Neuronal stem cell (in vitro differentiated cells): ENCODE measurements around the gene CARD11.

Source experiments
- DNase-seq: peaks from one replicate; pipeline ENCODE4 v3.0.0-alpha.2; 2013; ENCODE audit warnings: low spot score
- H2AFZ ChIP-seq: one replicate; pipeline ENCODE4 v1.6.1; 2013; ENCODE audit warnings: mild to moderate bottlenecking, low read length, inconsistent platforms
- H2AK5ac ChIP-seq: 2 replicates; pipeline ENCODE4 v1.6.1; 2013; ENCODE audit warnings: low read depth, mild to moderate bottlenecking, inconsistent platforms, low read length, moderate library complexity, mixed read lengths
- H2BK120ac ChIP-seq: 2 replicates; pipeline ENCODE4 v1.6.1; 2013; ENCODE audit warnings: low read depth, mild to moderate bottlenecking, inconsistent platforms, low read length, moderate library complexity, mixed read lengths
- H2BK12ac ChIP-seq: one replicate; pipeline ENCODE4 v1.6.1; 2013; ENCODE audit warnings: low read length, inconsistent platforms
- H2BK15ac ChIP-seq: 2 replicates; pipeline ENCODE4 v1.6.1; 2013; ENCODE audit warnings: mild to moderate bottlenecking, low read length, inconsistent platforms, mixed read lengths
- H2BK5ac ChIP-seq: one replicate; pipeline ENCODE4 v1.6.1; 2013; ENCODE audit warnings: inconsistent platforms, mild to moderate bottlenecking, low read length, moderate library complexity
- H3K14ac ChIP-seq: one replicate; pipeline ENCODE4 v1.6.1; 2013; ENCODE audit warnings: low read length, inconsistent platforms
- H3K18ac ChIP-seq: 2 replicates; pipeline ENCODE4 v1.6.1; 2013; ENCODE audit warnings: low read length, inconsistent platforms
- H3K23ac ChIP-seq: 2 replicates; pipeline ENCODE4 v1.6.1; 2013; ENCODE audit warnings: low read depth, mild to moderate bottlenecking, mixed read lengths, low read length, inconsistent platforms; ENCODE audit not compliant: poor library complexity
- H3K27ac ChIP-seq: replicated peaks from 3 replicates; pipeline ENCODE4 v1.5.1; 2013; ENCODE audit warnings: low read length, inconsistent platforms
- H3K27me3 ChIP-seq, 3 experiments: 2 replicates each; pipeline ENCODE4 v1.6.1; 2013; ENCODE audit warnings: low read length in 3 of 3, mild to moderate bottlenecking in 2 of 3, inconsistent platforms in 1 of 3, low read depth in 1 of 3, mixed read lengths in 1 of 3, moderate library complexity in 1 of 3; ENCODE audit not compliant: control insufficient read depth in 3 of 3, insufficient read depth in 3 of 3
- H3K36me3 ChIP-seq, 2 donors: replicated peaks in 1 of 2; 2 replicates each; pipeline ENCODE4 v1.6.1; 2013; ENCODE audit warnings: low read length in 2 of 2; ENCODE audit not compliant: control insufficient read depth in 2 of 2, insufficient read depth in 2 of 2
- H3K4ac ChIP-seq: 2 replicates; pipeline ENCODE4 v1.6.1; 2013; ENCODE audit warnings: inconsistent platforms, mild to moderate bottlenecking, low read length, moderate library complexity
- H3K4me1 ChIP-seq, 2 donors: 1 replicate in 1 of 2; 2 replicates in 1 of 2; pipeline ENCODE4 v1.6.1; 2013; ENCODE audit warnings: low read length in 2 of 2, low read depth in 1 of 2; ENCODE audit not compliant: control insufficient read depth in 2 of 2, insufficient read depth in 1 of 2
- H3K4me2 ChIP-seq: one replicate; pipeline ENCODE4 v1.6.1; 2013; ENCODE audit warnings: mild to moderate bottlenecking, low read length, inconsistent platforms; ENCODE audit not compliant: insufficient read depth, poor library complexity, severe bottlenecking
- H3K4me3 ChIP-seq, 2 donors: 2 replicates each; pipeline ENCODE4 v1.5.1; 2013; ENCODE audit warnings: low read length in 2 of 2, mild to moderate bottlenecking in 2 of 2, inconsistent platforms in 1 of 2, moderate library complexity in 1 of 2
- H3K79me1 ChIP-seq: one replicate; pipeline ENCODE4 v1.6.1; 2013; ENCODE audit warnings: low read depth, mild to moderate bottlenecking, inconsistent platforms, low read length, moderate library complexity
- H3K9ac ChIP-seq: one replicate; pipeline ENCODE4 v1.6.1; 2013; ENCODE audit warnings: mild to moderate bottlenecking, low read depth, low read length, inconsistent platforms; ENCODE audit not compliant: poor library complexity
- H3K9me3 ChIP-seq, 2 donors: replicated peaks in 1 of 2; 2 replicates each; pipeline versions ENCODE3 to v1.6.1; 2013; ENCODE audit warnings: low read length in 2 of 2, mild to moderate bottlenecking in 2 of 2, inconsistent platforms in 1 of 2, low read depth in 1 of 2, mixed read lengths in 1 of 2, moderate library complexity in 1 of 2; ENCODE audit not compliant: control insufficient read depth in 2 of 2, insufficient read depth in 1 of 2
- H4K8ac ChIP-seq: one replicate; pipeline ENCODE4 v1.6.1; 2013; ENCODE audit warnings: low read depth, mild to moderate bottlenecking, inconsistent platforms, low read length, moderate library complexity
- H4K91ac ChIP-seq: one replicate; pipeline ENCODE4 v1.6.1; 2013; ENCODE audit warnings: low read length, low read depth, mild to moderate bottlenecking, inconsistent platforms; ENCODE audit not compliant: poor library complexity
- WGBS, 2 donors: extraction: QIAGEN DNeasy Blood & Tissue Kit; methylation state at CpG; one replicate each; pipeline ENCODE4 v1.1.7; 2013; ENCODE audit warnings: missing lambda C conversion rate in 2 of 2, mixed read lengths in 1 of 2; ENCODE audit not compliant: insufficient read length in 2 of 2, insufficient replicate concordance in 1 of 2; ENCODE audit errors: extremely low coverage in 2 of 2; 5-methylcytosine and 5-hydroxymethylcytosine counted together

The CARD11 gene

GRCh38 chr7:2956526-2957368 is 86.9 kb downstream of the CARD11 start:
- Histone ChIP-seq H3K36me3 (no peaks in the 10 kb centered on the region), H3K9ac (no peak overlapping the region), H4K8ac (no peak overlapping the region), H2BK12ac (no peak overlapping the region), H3K4me1 (no peaks in the 10 kb centered on the region), H3K14ac (no peak overlapping the region), H3K4me2 (no peak overlapping the region), H3K9me3 (no peaks in the 10 kb centered on the region), H4K91ac (no peak overlapping the region), H2BK5ac (no peak overlapping the region), H3K27ac (no peak overlapping the region), H3K4me3 (no peak overlapping the region), H3K79me1 (no peaks in the 10 kb centered on the region), H2AFZ (peak overlapping the region; percentile 15), H3K4ac (no peak overlapping the region), H2BK15ac (no peak overlapping the region), H2AK5ac (no peak overlapping the region), H3K27me3 (no peaks in the 10 kb centered on the region), H2BK120ac (no peak overlapping the region), H3K18ac (no peak overlapping the region), H3K23ac (no peak overlapping the region)
- no peak for DNase-seq
- no CpG with 5 or more reads among the region's 12 CpGs for WGBS, 2 donors

- H3K36me3 ChIP-seq: no peaks in the 10 kb centered on the region
- no peak overlapping the region for H3K27ac ChIP-seq
- no peak overlapping the region for H3K9ac ChIP-seq
- H4K8ac ChIP-seq: no peak overlapping the region
- no peak overlapping the region for H2AK5ac ChIP-seq
- H2BK12ac ChIP-seq: no peak overlapping the region
- no peak overlapping the region for H3K23ac ChIP-seq
- no peak overlapping the region for H2BK5ac ChIP-seq
- no peak overlapping the region for H4K91ac ChIP-seq
- no peak for DNase-seq
- no peaks in the 10 kb centered on the region for H3K9me3 ChIP-seq
- no CpG with 5 or more reads among the region's 6 CpGs for WGBS, 2 donors
- no peaks in the 10 kb centered on the region for H3K79me1 ChIP-seq
- no peak overlapping the region for H3K14ac ChIP-seq
- no peaks in the 10 kb centered on the region for H3K27me3 ChIP-seq
- no peaks in the 10 kb centered on the region for H3K4me1 ChIP-seq
- H2AFZ ChIP-seq: no peak overlapping the region
- H3K18ac ChIP-seq: no peak overlapping the region
- H2BK15ac ChIP-seq: no peak overlapping the region
- no peak overlapping the region for H3K4me3 ChIP-seq
- H3K4ac ChIP-seq: no peak overlapping the region
- H3K4me2 ChIP-seq: no peak overlapping the region
- H2BK120ac ChIP-seq: no peak overlapping the region
Measured at GRCh38 chr7:2956076-2956475, 87.6 kb downstream of the CARD11 start.

- H2BK120ac ChIP-seq: no peak overlapping the region
Measured at GRCh38 chr7:2955269-2955668, 88.4 kb downstream of the CARD11 start.

GRCh38 chr7:2954433-2954853 is 89.2 kb downstream of the CARD11 start:
- no peak overlapping the region for H2BK5ac ChIP-seq
- no peak overlapping the region for H4K91ac ChIP-seq
- WGBS, 2 donors: no CpG with 5 or more reads among the region's 11 CpGs
- no peak overlapping the region for H2AK5ac ChIP-seq
- H3K27me3 ChIP-seq: no peaks in the 10 kb centered on the region
- no peak overlapping the region for H2AFZ ChIP-seq
- H2BK15ac ChIP-seq: no peak overlapping the region
- H3K4me2 ChIP-seq: no peak overlapping the region
- no peaks in the 10 kb centered on the region for H3K4me1 ChIP-seq
- H3K4me3 ChIP-seq: no peak overlapping the region
- no peaks in the 10 kb centered on the region for H3K79me1 ChIP-seq
- H3K4ac ChIP-seq: no peak overlapping the region
- no peak overlapping the region for H3K27ac ChIP-seq
- no peaks in the 10 kb centered on the region for H3K36me3 ChIP-seq
- H2BK120ac ChIP-seq: no peak overlapping the region
- peaks cover 0 to 8% of the 10 kb centered on the region in 2 donors for H3K9me3 ChIP-seq
- no peak overlapping the region for H2BK12ac ChIP-seq
- no peak for DNase-seq
- no peak overlapping the region for H3K23ac ChIP-seq
- H3K9ac ChIP-seq: no peak overlapping the region
- H3K18ac ChIP-seq: no peak overlapping the region
- H4K8ac ChIP-seq: no peak overlapping the region
- H3K14ac ChIP-seq: no peak overlapping the region

More at GRCh38 chr7:2955269-2955668, 88.4 kb downstream of the CARD11 start:
- Histone ChIP-seq H2AFZ (no peak overlapping the region), H3K9me3 (peaks cover 0 to 2% of the 10 kb centered on the region in 2 donors), H3K4me1 (no peaks in the 10 kb centered on the region), H2BK15ac (no peak overlapping the region), H3K18ac (no peak overlapping the region), H4K8ac (no peak overlapping the region), H3K14ac (no peak overlapping the region), H3K27ac (no peak overlapping the region), H3K23ac (no peak overlapping the region), H3K36me3 (no peaks in the 10 kb centered on the region), H3K4ac (no peak overlapping the region), H4K91ac (no peak overlapping the region), H2AK5ac (no peak overlapping the region), H3K4me2 (no peak overlapping the region), H3K79me1 (no peaks in the 10 kb centered on the region), H2BK12ac (no peak overlapping the region), H2BK5ac (no peak overlapping the region), H3K4me3 (no peak overlapping the region), H3K9ac (no peak overlapping the region), H3K27me3 (no peaks in the 10 kb centered on the region)
- no CpG with 5 or more reads among the region's 4 CpGs for WGBS, 2 donors
- DNase-seq: no peak
